ENCODE results near the gene UHRF1.
A peak's percentile ranks its signal among the peaks of the same experiment; 100 is the strongest.

UHRF1 gene

GRCh38 chr19:5002143-5002542 lies 92.8 kb downstream of the UHRF1 start:
- Histone ChIP-seq H3K9me3 (no peaks in the 10 kb centered on the region), H3K36me3 (peaks cover 0 to 17% (median 9%) of the 10 kb centered on the region in 3 donors), H3K4me1 (peaks cover 0 to 16% (median 6%) of the 10 kb centered on the region in 4 donors), H3K4me3 (no peak overlapping the region), H3K27ac (peak overlapping the region in 1 of 2 donors; percentile 34), H3K27me3 (no peaks in the 10 kb centered on the region)
- intact Hi-C loops (cut with DNase I; ENCODE audit: low total_unique reads), result no loop called here
- DNase-seq, result no peak
- TF ChIP-seq CTCF (IDR thresholded peaks at IDR 0.05), result no peak

- intact Hi-C loops (cut with DNase I; ENCODE audit: low total_unique reads), result no loop called here
- Histone ChIP-seq H3K36me3 (peaks cover 0 to 6% (median 0%) of the 10 kb centered on the region in 3 donors), H3K27me3 (no peaks in the 10 kb centered on the region), H3K27ac (no peak overlapping the region), H3K4me3 (no peak overlapping the region), H3K4me1 (peaks cover 0 to 16% (median 6%) of the 10 kb centered on the region in 4 donors), H3K9me3 (peaks cover 0 to 2% (median 0%) of the 10 kb centered on the region in 3 donors)
- no peak for DNase-seq
- TF ChIP-seq CTCF (IDR thresholded peaks at IDR 0.05), result no peak
Observed at GRCh38 chr19:5003781-5004180, 94.5 kb downstream of the UHRF1 start.

- no peak for TF ChIP-seq CTCF (IDR thresholded peaks at IDR 0.05)
- Histone ChIP-seq H3K27me3 (no peaks in the 10 kb centered on the region), H3K4me3 (no peak overlapping the region), H3K27ac (no peak overlapping the region), H3K4me1 (peaks cover 0 to 16% (median 6%) of the 10 kb centered on the region in 4 donors), H3K9me3 (peaks cover 0 to 2% (median 0%) of the 10 kb centered on the region in 3 donors), H3K36me3 (peaks cover 0 to 6% (median 0%) of the 10 kb centered on the region in 3 donors)
- DNase-seq, result no peak
- intact Hi-C loops (cut with DNase I; ENCODE audit: low total_unique reads), result no loop called here
Observed at GRCh38 chr19:5005096-5005495, 95.8 kb downstream of the UHRF1 start.

DNA sequence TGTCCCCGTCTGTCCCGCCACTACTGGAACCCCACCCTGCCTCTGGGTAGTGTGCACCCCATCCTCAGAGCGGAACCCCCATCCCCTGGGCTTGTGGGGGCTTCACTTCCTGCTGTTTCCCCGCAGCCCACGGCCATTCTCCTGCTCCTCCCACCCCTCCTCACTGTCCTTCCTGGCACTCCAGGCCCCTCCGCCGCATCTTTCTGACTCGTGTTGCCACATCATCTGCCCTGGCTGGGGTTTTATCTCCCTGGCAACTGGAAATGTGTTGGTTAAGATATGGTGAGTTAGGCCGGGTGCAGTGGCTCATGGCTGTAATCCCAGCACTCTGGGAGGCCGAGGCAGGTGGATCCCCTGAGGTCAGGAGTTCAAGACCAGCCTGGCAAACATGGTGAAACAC lies 96.9 kb downstream of the UHRF1 start:
- H3K9me3 ChIP-seq, result peaks cover 0 to 2% (median 0%) of the 10 kb centered on the region in 3 donors
- no peak for DNase-seq
- intact Hi-C loops (cut with DNase I; ENCODE audit: low total_unique reads), result no loop called here
- peaks cover 0 to 2% (median 0%) of the 10 kb centered on the region in 3 donors for H3K36me3 ChIP-seq
- H3K4me3 ChIP-seq, result no peak overlapping the region
- no peak for TF ChIP-seq CTCF (IDR thresholded peaks at IDR 0.05)
- H3K4me1 ChIP-seq, result peaks cover 0 to 16% (median 6%) of the 10 kb centered on the region in 4 donors
- no peak overlapping the region for H3K27ac ChIP-seq
- no peaks in the 10 kb centered on the region for H3K27me3 ChIP-seq

- peaks cover 0 to 12% (median 4%) of the 10 kb centered on the region in 4 donors for H3K4me1 ChIP-seq
- TF ChIP-seq CTCF (IDR thresholded peaks at IDR 0.05), result no peak
- no peak overlapping the region for H3K27ac ChIP-seq
- H3K9me3 ChIP-seq, result peaks cover 0 to 2% (median 0%) of the 10 kb centered on the region in 3 donors
- DNase-seq, result no peak
- H3K4me3 ChIP-seq, result no peak overlapping the region
- intact Hi-C loops (cut with DNase I; ENCODE audit: low total_unique reads), result no loop called here
- no peaks in the 10 kb centered on the region for H3K36me3 ChIP-seq
- no peaks in the 10 kb centered on the region for H3K27me3 ChIP-seq
Observed at GRCh38 chr19:5006821-5007220, 97.5 kb downstream of the UHRF1 start.
